Mucosa of stomach (tissue), 1 donor: Measurements from ENCODE around the gene NOS2.
"Not testable (repeated sequence)": the region's sequence is repeated elsewhere in the genome, so short reads cannot be mapped to it uniquely, and the experiment has no call there.

Experiments used
- H3K27me3 ChIP-seq: one replicate; pipeline ENCODE4 v1.7.0; 2013; ENCODE audit warnings: mild to moderate bottlenecking, low read length; ENCODE audit not compliant: control insufficient read depth, insufficient read depth
- H3K36me3 ChIP-seq: one replicate; pipeline ENCODE4 v1.7.0; 2013; ENCODE audit warnings: low read length; ENCODE audit not compliant: control insufficient read depth, insufficient read depth
- H3K4me1 ChIP-seq: one replicate; pipeline ENCODE4 v1.7.0; 2013; ENCODE audit warnings: mild to moderate bottlenecking, low read length; ENCODE audit not compliant: control insufficient read depth, insufficient read depth
- H3K4me3 ChIP-seq: one replicate; pipeline ENCODE4 v1.7.0; 2013; ENCODE audit warnings: low read length
- H3K9ac ChIP-seq: one replicate; pipeline ENCODE4 v1.7.0; 2013; ENCODE audit warnings: mild to moderate bottlenecking, low read length, moderate library complexity
- H3K9me3 ChIP-seq: one replicate; pipeline ENCODE4 v1.7.0; 2013; ENCODE audit warnings: mild to moderate bottlenecking, low read length, moderate library complexity; ENCODE audit not compliant: control insufficient read depth
- donor health status: Pancreatic carcinoma.

NOS2 gene

GRCh38 chr17:27746881-27747280, 53.4 kb downstream of the NOS2 start:
- no peaks in the 10 kb centered on the region for H3K4me1 ChIP-seq
- no peak overlapping the region for H3K4me3 ChIP-seq

GRCh38 chr17:27746320-27746719, 54.0 kb downstream of the NOS2 start:
- H3K4me3 ChIP-seq, H3K9me3 ChIP-seq, H3K36me3 ChIP-seq, H3K27me3 ChIP-seq, H3K4me1 ChIP-seq, H3K9ac ChIP-seq: not testable (repeated sequence)

More at GRCh38 chr17:27746881-27747280, 53.4 kb downstream of the NOS2 start:
- Histone ChIP-seq H3K9ac (no peak overlapping the region), H3K27me3 (no peaks in the 10 kb centered on the region), H3K36me3 (no peaks in the 10 kb centered on the region), H3K9me3 (no peaks in the 10 kb centered on the region)

GRCh38 chr17:27745207-27745830, 55.0 kb downstream of the NOS2 start:
- H3K4me1 ChIP-seq, H3K4me3 ChIP-seq, H3K9me3 ChIP-seq, H3K27me3 ChIP-seq, H3K36me3 ChIP-seq, H3K9ac ChIP-seq: not testable (repeated sequence)

GRCh38 chr17:27743281-27743885, 56.9 kb downstream of the NOS2 start:
- no peak overlapping the region for H3K4me3 ChIP-seq
- no peaks in the 10 kb centered on the region for H3K4me1 ChIP-seq
- no peaks in the 10 kb centered on the region for H3K9me3 ChIP-seq
- no peaks in the 10 kb centered on the region for H3K27me3 ChIP-seq
- H3K9ac ChIP-seq = no peak overlapping the region
- H3K36me3 ChIP-seq = no peaks in the 10 kb centered on the region

- no peaks in the 10 kb centered on the region for H3K27me3 ChIP-seq
- no peaks in the 10 kb centered on the region for H3K9me3 ChIP-seq
- H3K9ac ChIP-seq = no peak overlapping the region
- no peak overlapping the region for H3K4me3 ChIP-seq
- H3K4me1 ChIP-seq = no peaks in the 10 kb centered on the region
- H3K36me3 ChIP-seq = no peaks in the 10 kb centered on the region
These were observed 58.3 kb downstream of the NOS2 start for GRCh38 chr17:27741971-27742575.

GRCh38 chr17:27741361-27741861, 58.9 kb downstream of the NOS2 start:
- Histone ChIP-seq H3K36me3 (no peaks in the 10 kb centered on the region), H3K9ac (no peak overlapping the region), H3K27me3 (no peaks in the 10 kb centered on the region), H3K4me3 (no peak overlapping the region), H3K4me1 (no peaks in the 10 kb centered on the region), H3K9me3 (no peaks in the 10 kb centered on the region)

GRCh38 chr17:27740541-27740940, 59.8 kb downstream of the NOS2 start:
- H3K4me1 ChIP-seq, H3K9ac ChIP-seq, H3K9me3 ChIP-seq, H3K36me3 ChIP-seq, H3K27me3 ChIP-seq, H3K4me3 ChIP-seq: not testable (repeated sequence)

- no peak overlapping the region for H3K4me3 ChIP-seq
- no peaks in the 10 kb centered on the region for H3K27me3 ChIP-seq
These were observed 66.6 kb downstream of the NOS2 start for GRCh38 chr17:27733773-27734172.

GRCh38 chr17:27732746-27733145, 67.6 kb downstream of the NOS2 start:
- not testable (repeated sequence) for H3K36me3 ChIP-seq, H3K4me3 ChIP-seq, H3K27me3 ChIP-seq, H3K4me1 ChIP-seq, H3K9me3 ChIP-seq, H3K9ac ChIP-seq

More at GRCh38 chr17:27733773-27734172, 66.6 kb downstream of the NOS2 start:
- Histone ChIP-seq H3K9me3 (no peaks in the 10 kb centered on the region), H3K9ac (no peak overlapping the region), H3K36me3 (no peaks in the 10 kb centered on the region), H3K4me1 (no peaks in the 10 kb centered on the region)

GRCh38 chr17:27725982-27726381, 74.3 kb downstream of the NOS2 start:
- H3K4me1 ChIP-seq, H3K27me3 ChIP-seq, H3K9ac ChIP-seq, H3K36me3 ChIP-seq, H3K9me3 ChIP-seq, H3K4me3 ChIP-seq: not testable (repeated sequence)

GRCh38 chr17:27721797-27722196, 78.5 kb downstream of the NOS2 start:
- H3K36me3 ChIP-seq = no peaks in the 10 kb centered on the region
- no peaks in the 10 kb centered on the region for H3K9me3 ChIP-seq
- no peak overlapping the region for H3K4me3 ChIP-seq
- no peaks in the 10 kb centered on the region for H3K4me1 ChIP-seq
- H3K27me3 ChIP-seq = no peaks in the 10 kb centered on the region
- H3K9ac ChIP-seq = no peak overlapping the region
